ENCODE results near the gene BCL11A.

DNA sequence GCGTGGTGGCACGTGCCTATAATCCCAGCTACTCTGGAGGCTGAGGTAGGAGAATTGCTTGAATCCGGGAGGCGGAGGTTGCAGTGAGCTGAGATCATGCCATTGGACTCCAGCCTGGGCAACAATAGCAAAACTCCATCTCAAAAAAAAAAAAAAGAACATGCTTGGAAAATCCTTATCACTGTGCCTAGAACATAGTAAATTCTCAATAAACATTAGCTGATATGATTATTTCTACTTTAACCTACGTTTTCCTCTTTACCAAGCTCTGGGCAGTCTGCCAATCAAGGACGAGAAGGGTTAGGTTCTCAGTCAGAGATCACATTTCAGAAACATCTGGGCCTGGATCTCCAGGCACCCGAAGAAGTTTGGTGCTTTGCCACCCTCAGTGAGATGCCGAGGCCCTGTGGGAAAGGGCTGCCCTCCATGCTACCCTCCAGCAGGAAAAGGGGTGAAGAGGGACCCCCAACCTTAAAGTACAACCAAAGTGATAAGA lies 107.7 kb downstream of the BCL11A start:
- TF ChIP-seq POLR2A (IDR thresholded peaks at IDR 0.05) = no peak
- TF ChIP-seq, protein P1, sequence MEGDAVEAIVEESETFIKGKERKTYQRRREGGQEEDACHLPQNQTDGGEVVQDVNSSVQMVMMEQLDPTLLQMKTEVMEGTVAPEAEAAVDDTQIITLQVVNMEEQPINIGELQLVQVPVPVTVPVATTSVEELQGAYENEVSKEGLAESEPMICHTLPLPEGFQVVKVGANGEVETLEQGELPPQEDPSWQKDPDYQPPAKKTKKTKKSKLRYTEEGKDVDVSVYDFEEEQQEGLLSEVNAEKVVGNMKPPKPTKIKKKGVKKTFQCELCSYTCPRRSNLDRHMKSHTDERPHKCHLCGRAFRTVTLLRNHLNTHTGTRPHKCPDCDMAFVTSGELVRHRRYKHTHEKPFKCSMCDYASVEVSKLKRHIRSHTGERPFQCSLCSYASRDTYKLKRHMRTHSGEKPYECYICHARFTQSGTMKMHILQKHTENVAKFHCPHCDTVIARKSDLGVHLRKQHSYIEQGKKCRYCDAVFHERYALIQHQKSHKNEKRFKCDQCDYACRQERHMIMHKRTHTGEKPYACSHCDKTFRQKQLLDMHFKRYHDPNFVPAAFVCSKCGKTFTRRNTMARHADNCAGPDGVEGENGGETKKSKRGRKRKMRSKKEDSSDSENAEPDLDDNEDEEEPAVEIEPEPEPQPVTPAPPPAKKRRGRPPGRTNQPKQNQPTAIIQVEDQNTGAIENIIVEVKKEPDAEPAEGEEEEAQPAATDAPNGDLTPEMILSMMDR (IDR thresholded peaks at IDR 0.05) = no peak
